ENCODE results near the gene PSMB3.
"Not testable (repeated sequence)": the region's sequence is repeated elsewhere in the genome, so short reads cannot be mapped to it uniquely, and the experiment has no call there.

PSMB3 gene

DNA sequence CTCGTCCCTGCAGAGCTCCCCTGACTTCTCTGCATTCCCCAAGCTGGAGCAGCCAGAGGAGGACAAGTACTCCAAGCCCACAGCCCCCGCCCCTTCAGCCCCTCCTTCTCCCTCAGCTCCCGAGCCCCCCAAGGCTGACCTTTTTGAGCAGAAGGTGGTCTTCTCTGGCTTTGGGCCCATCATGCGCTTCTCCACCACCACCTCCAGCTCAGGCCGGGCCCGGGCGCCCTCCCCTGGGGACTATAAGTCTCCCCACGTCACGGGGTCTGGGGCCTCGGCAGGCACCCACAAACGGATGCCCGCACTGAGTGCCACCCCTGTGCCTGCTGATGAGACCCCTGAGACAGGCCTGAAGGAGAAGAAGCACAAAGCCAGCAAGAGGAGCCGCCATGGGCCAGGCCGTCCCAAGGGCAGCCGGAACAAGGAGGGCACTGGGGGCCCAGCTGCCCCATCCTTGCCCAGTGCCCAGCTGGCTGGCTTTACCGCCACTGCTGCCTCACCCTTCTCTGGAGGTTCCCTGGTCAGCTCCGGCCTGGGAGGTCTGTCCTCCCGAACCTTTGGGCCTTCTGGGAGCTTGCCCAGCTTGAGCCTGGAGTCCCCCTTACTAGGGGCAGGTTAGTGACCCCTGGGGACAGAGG lies 36.1 kb upstream of the PSMB3 start:
- DNase-seq (ENCODE audit: low read depth in 2 of 2), result no peak

DNA sequence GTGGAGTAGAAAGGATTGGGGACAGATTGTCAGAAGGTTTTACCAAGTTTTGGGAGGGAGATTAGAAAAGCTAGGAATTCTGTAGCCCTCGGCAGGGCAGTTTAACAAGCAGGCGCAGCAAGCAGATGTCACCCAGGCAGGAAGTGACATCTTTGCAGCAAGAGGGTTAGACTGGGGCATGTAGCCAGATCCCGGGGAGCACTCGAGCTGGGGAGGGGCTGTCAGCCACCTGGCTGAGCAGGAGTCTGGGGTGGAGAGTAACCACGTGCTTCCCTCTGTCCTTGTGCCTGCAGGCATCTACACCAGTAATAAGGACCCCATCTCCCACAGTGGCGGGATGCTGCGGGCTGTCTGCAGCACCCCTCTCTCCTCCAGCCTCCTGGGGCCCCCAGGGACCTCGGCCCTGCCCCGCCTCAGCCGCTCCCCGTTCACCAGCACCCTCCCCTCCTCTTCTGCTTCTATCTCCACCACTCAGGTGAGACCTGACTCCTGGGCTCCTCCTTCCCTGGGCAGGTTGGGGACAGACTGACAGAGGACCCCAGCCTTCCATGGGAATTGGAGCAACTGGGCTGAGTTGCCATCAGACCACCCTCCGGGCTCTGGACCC lies 35.3 kb upstream of the PSMB3 start:
- DNase-seq (ENCODE audit: low read depth in 2 of 2), result no peak

DNA sequence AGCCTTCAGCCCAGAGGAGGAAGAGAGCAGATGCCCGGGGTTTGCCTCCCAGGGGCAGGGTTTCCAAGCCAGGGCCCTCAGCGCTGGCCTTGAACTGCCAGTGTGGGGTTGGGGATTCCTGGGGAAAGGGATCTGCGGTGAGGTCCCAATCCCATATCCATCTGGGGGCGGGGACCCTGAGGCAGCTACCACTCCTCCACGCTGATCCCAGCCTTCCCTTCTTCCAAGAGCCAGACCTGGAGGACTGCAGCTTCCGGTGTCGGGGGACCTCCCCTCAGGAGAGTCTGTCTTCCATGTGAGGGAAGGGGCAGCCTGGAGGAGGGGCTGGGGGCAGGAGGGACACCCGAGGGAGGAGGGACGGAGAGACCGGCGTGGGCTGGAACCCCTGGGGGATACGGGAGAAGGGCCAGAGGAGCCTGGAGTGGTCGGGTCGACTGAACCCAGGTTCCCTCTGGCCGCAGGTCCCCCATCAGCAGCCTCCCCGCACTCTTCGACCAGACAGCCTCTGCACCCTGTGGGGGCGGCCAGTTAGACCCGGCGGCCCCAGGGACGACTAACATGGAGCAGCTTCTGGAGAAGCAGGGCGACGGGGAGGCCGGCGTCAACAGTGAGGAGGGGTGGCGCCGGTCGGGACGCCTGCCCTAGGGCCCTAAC lies 33.1 kb upstream of the PSMB3 start:
- DNase-seq (ENCODE audit: low read depth in 2 of 2), result no peak

DNA sequence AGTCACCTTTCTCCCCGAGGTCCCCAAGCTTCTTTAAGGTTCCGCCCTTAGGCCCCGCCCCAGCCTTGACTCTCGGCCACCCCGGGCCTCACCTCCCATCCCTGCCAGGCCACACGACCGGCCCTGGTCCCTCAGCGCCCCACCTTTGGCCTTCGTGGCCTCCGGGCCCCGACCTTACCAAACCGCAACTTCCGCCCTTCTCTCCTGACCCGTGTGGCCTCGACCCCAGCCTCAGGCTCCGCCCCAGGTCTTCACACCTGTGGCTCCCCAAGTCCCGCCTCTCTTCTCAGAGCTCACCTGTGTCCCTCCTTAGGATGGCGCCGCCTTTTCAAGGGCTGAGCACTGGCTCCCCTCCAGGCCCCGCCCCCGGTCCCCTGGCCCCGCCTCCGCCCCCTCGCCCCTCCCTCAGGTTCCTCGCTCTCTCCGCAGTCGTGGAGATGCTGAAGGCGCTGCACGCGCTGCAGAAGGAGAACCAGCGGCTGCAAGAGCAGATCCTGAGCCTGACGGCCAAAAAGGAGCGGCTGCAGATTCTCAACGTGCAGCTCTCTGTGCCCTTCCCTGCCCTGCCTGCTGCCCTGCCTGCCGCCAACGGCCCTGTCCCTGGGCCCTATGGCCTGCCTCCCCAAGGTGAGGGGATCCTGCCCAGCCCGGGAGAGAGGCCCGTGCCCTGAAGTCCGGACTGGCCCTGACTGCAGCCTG lies 32.4 kb upstream of the PSMB3 start:
- DNase-seq (ENCODE audit: low read depth in 2 of 2), result no peak

DNA sequence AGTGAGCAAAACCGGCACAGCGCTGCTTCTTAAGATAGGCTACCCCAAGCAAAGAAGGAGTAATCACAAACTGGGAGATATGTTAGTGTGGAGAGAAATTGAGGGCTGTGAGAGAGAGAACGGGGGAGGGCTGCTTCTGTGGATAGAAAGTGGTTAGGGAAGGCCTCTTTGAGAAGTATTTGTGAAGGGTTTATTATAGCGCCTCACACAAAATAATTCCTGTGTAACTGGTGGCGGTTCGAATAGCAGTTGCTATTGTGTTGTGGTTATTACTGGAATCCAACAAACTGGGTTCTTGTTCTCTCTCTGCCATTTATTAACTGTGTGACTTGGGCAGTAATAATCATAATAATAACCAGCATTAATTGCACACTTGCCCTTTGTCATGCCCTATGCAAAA lies 31.6 kb upstream of the PSMB3 start:
- no peak for DNase-seq (ENCODE audit: low read depth in 2 of 2)

DNA sequence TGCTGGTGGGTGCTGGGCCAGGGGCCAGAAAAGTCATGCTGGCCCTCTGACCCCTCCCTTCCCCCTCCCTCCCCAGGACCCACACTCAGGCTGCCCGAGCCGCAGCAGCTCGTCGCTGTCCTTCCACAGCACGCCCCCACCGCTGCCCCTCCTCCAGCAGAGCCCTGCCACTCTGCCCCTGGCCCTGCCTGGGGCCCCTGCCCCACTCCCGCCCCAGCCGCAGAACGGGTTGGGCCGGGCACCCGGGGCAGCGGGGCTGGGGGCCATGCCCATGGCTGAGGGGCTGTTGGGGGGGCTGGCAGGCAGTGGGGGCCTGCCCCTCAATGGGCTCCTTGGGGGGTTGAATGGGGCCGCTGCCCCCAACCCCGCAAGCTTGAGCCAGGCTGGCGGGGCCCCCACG lies 30.7 kb upstream of the PSMB3 start:
- DNase-seq (ENCODE audit: low read depth in 2 of 2), result no peak

DNA sequence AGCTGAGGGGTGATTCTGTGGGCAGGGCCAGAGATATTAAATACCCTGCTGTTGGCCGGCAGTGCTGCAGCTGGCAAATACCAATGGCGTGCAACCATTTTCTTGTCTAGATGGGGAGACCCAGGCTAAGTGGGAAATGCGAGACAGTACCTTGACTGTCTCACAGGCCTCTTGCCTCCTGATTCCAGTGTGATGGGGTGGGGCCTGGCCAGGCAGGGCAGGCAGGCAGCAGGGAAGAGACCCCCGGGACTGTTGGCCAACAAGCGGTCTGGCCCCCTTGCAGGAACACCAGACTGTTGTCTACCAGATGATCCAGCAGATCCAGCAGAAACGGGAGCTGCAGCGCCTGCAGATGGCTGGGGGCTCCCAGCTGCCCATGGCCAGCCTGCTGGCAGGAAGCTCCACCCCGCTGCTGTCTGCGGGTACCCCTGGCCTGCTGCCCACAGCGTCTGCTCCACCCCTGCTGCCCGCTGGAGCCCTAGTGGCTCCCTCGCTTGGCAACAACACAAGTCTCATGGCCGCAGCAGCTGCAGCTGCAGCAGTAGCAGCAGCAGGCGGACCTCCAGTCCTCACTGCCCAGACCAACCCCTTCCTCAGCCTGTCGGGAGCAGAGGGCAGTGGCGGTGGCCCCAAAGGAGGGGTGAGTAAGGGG lies 28.1 kb upstream of the PSMB3 start:
- DNase-seq (ENCODE audit: low read depth in 2 of 2), result no peak

DNA sequence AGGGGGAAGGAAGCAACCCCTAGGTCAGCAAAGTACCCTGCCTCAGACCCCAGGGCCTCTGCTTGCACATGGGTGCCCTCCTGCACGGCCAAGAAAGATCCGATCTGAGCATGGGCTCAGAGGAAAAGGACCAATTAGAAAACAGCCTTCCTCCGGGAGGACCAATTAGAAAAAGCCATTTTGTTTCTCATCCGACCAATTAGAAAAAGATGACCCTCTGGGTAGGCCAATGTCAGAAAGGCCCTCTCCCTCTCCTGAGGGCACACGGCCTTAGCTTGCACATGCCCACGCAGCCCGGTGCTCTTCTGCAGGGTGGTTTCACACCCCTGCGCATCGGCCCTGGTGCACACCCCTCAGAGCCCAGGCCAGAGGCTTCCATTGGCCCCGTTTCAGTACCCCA lies 27.5 kb upstream of the PSMB3 start:
- no peak for DNase-seq (ENCODE audit: low read depth in 2 of 2)

DNA sequence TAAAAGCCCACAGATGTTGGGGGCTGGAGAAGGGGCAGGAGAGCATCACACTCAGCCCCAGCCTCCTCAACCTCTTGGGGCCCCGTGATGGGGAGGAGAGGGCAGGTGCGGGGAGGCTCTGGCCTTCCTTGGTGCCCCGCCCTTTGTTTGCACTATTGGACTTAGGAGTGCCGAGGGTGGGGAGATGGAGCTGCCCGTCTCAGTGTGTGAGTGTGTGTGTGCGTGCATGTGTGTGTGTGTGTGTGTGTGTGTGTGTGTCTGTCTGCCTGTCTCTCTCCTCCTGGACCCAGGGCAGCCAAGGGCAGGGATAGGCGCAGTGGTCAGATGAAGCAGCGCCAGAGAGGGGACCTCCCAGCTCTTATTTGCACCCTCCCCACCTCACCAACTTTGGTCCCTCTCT lies 26.4 kb upstream of the PSMB3 start:
- DNase-seq (ENCODE audit: low read depth in 2 of 2), result not testable (repeated sequence)

DNA sequence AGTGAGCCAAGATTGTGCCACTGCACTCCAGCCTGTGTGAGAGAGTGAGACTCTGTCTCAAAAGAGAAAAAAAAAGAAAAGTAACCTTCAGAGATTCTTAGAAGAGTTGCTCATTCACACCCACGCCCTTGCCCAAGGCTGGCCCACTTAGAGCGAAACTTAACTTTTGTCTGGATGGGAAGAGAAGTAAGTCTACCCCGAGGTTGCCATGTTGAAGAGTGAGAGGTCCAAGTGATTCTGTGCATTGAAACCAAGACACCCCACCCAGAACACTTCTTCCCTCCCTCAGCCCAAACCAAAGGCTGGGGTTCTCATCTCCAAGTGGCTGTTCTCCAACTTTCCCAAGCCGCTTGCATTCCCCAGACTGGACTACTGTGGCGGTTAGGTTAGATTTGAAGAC lies 24.8 kb upstream of the PSMB3 start:
- peak; percentile 61 to 68 for DNase-seq (ENCODE audit: low read depth in 2 of 2)

DNA sequence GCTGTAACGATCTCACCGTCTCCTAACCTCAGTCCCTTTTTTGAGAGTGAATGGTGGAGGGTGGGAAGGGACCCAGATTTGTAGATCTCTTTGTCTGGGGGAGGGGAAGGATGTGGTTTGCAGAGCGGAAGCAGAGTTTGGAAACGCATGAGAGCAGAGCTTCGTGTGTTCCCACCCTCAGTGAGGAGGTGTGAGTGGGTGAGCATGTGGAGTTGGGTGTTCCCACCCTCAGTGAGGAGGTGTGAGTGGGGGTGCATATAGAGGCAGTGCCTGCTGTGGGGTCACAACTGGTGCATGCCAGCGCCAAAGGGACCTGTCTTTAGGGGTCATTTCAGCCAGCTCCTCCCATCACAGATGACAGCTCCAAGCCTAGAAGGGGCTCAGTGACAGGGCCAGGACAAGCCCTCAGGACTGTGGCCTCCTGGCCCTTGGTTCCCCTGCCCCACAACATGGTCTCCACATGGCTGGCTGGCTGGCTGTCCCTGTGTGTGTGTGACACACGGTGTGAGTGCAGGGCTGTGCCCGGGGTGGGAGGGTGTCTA lies 24.2 kb upstream of the PSMB3 start:
- DNase-seq (ENCODE audit: low read depth in 2 of 2), result peak in 1 of 2 donors; percentile 65

DNA sequence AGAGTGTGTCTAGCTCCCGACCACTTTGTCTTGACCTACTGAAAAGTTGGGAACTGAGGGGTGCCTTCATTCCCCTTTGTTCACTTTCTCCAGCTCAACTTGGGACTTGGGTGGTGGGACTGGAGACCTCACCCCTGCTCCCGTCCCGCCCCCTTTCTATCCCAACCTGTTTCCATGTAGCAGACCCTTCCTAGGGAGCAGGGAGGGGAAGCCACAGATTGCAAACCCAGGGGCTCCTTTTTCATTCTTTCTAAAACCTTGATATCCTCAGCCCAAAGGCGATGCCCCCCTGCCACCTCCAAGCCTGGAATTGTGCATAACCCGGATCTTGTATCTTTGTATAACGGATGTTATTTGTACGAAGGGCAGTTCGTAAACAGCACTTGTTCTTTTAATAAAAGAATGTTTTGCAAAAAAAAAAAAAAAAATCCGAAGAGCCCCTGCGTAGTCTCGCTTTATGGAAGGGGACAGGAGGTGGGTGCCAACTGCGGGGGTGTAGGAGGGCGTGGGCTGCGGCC lies 23.1 kb upstream of the PSMB3 start:
- DNase-seq (ENCODE audit: low read depth in 2 of 2), result no peak

DNA sequence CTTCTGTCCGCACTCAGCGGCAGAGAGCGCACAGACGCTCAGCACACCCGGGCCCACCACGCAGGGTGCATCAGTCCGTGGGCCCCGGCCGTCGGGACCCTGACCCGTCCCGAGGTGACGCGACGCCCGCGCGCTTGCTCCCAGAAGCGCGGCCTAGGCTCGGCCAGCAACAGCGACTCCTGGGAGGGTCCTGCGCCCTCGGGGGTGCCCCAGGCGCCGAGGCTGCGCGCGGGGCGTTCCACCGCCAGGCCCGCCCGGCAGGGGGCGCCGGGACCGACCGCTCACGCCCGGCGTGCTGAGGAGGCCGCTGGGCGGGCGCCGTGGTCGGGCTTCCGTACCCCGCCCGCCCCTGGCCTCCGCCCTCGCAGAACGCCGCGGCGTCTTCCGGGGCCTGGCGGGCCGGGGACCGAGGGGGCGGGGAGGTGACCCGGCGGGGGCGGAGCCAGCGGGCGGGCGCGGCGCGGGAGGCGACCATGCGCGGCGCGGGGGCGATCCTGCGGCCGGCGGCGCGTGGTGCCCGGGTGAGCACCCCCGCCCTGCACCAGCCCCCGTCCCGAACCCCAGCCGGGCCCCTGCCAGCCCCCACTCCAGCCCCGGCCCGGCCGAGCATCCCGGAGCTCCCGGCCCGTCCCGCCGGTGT lies 22.5 kb upstream of the PSMB3 start, which contains the start of gene CISD3:
TSS of gene CISD3 (plus strand) at position 456 of the 640 bp plus-strand sequence. CDS start at position 474, 18 bp downstream.
- DNase-seq (ENCODE audit: low read depth in 2 of 2), result peak; percentile 78 to 83

DNA sequence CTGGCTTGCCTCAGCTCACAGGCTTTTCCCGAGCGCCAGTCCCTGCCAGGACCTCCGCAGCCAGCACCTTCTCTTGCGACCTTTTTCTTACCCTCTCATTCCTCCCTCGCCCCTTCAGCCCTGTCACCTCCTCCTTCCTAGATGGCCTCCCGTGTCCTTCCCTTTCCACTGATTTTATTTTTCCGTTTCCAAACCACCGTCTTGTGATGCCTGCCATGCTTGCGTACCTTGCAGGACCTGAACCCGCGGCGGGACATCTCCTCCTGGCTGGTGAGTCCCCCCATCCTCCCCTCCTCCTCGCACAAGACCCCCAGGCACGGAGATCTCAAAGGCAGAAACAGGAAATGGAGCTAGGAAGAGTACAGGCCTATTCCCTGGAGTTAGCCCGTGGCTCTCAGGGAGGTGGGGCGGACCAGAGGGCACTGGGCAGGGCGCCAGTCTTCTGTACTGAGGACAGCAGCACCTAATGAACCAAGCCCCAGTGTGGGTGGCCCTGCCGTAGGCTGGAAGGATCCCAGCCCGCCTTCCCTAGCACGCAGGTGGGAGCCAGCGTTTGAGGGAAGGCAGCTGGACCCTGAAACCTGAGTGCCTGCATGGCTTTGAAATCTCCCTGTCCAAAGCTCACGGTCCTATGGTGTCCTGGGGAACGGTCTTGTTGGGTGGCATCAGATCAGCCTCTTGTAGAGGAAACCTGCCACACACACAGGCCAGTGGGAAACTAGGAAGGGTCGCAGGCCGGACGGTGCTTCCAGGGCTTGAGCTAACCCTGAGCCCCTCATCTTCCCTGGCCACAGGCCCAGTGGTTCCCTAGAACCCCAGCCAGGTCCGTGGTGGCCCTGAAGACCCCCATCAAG lies 21.8 kb upstream of the PSMB3 start:
- DNase-seq (ENCODE audit: low read depth in 2 of 2), result no peak

DNA sequence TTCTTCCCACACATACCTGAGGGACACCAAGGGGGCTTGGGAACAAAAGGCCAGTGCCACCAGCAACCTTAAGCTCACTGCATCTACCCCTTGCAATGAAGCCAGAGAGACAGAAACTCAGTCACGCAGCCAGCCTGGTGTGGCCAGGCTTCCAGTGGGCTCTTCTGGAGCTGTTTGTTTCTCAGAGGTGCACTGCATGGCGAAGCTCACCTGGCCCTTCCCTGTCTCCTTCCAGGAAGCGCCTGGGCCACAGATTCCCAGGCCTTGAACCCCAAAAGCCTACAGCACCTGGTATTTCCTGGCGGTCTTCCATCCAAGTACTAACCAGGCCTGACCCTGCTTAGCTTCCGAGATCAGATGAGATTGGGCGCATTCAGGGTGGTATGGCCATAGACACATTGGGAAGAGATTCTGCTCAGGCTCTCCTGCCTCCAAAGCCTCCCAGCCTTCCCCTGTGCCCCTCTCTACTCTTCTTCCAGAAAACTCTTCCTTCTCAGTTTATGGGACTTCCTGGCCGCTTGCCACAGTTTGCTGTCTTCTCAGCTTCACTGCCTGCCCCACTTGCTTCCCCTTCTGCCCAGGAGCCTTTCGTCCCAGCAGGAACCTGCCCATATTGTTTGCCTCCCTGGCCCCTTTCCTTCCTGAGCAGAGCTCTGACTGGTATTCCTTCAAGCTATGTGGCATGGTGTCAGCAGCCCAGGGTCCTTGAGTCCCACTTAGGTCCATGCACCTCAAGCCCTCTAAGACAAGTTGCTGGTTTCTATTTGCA lies 20.8 kb upstream of the PSMB3 start:
- DNase-seq (ENCODE audit: low read depth in 2 of 2), result no peak

DNA sequence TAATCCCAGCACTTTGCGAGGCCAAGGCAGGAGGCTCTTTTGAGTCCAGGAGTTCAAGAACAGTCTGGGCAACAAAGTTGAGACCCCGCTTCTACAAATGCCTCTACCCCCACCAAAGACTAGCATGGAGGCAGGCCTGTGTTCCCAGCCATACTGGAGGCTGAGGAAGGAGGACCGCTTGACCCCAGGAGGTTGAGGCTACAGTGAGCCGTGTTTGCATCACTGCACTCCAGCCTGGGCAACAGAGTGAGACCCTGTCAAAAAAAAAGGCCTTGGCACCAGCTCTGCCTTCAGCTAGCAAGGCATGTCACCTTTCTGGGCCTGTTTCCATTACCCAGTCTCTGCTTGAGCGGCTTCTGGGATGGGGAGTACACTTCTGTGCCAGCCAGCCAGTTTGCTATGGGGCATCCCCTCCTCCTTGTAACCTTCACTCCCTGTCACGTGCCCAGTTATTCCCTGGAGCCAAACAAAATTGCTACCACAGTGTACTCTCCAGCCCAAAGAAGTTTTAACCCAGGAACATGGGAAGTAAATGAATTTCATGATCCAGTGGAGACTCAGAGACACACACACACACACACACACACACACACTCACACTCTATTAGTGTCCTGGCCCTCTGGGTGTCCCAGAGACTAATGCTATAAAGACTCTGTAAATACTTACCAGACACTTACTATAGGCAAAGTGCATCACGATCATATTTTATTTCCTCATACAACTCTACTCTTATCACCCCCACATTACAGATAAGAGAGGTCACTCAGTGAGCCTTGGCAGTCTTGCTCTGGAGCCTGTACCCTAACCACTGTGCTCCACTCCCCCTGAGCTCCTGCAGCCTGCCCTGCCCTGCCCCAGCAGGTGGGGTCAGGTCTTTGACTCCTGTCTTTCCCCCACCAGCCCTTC lies 19.9 kb upstream of the PSMB3 start:
- no peak for DNase-seq (ENCODE audit: low read depth in 2 of 2)

DNA sequence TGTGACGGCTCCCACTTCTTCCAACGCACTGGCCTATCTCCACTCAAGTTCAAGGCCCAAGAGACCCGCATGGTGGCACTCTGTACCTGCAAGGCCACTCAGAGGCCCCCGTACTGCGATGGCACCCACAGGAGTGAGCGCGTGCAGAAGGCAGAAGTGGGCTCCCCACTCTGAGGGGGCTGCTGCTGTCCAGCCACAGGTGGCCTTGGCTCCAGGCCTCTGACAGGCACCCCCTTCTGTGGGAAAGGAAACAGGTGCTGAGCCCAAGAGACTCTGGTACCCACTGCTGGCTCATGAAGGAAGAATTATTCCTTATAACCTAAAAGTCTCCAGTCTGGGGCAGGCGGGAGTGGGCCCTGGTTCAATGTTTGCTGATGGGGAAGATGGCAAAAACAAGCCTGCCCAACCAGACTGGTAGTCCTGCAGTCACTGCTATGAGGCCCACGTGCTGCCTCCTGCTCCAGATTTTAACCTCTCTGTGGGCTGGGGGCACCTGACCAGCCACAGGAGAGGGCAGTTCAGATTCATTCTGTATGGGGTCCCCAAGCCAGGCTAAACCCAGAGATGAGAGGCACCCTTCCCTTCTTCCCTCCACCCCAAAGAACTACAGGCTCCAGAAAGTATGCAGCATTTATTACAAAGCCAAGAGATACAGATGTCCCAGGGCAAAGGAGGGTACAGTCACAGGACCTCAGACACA lies 19.1 kb upstream of the PSMB3 start:
- no peak for DNase-seq (ENCODE audit: low read depth in 2 of 2)
